ENCODE data around the gene CHD9.

GRCh38 chr16:53042235-53042701 lies 12.5 kb upstream of the CHD9 start:
- TF ChIP-seq FOXM1 (IDR thresholded peaks at IDR 0.05; ENCODE audit: borderline replicate concordance) (no peak), BHLHE40 (IDR thresholded peaks at IDR 0.05; ENCODE audit: borderline replicate concordance) (no peak), LEF1 (IDR thresholded peaks at IDR 0.05; ENCODE audit: borderline replicate concordance) (no peak), HDGF (IDR thresholded peaks at IDR 0.05; ENCODE audit: borderline replicate concordance) (no peak), ELF4 (IDR thresholded peaks at IDR 0.05) (no peak), SUZ12 (IDR thresholded peaks at IDR 0.05) (no peak)
